Measurements from ENCODE around the gene IARS1.

- TF ChIP-seq POLR2AphosphoS5 (IDR thresholded peaks at IDR 0.05) (no peak), MXI1 (conservative IDR thresholded peaks at IDR 0.05; ENCODE audit: poor library complexity, severe bottlenecking) (no peak), TAF1 (IDR thresholded peaks at IDR 0.05; ENCODE audit: low read depth) (no peak), SMC3 (conservative IDR thresholded peaks at IDR 0.05; ENCODE audit: poor library complexity) (no peak), EP300 (conservative IDR thresholded peaks at IDR 0.05; ENCODE audit: poor library complexity, severe bottlenecking) (no peak)
- TF ChIP-seq, protein P1, sequence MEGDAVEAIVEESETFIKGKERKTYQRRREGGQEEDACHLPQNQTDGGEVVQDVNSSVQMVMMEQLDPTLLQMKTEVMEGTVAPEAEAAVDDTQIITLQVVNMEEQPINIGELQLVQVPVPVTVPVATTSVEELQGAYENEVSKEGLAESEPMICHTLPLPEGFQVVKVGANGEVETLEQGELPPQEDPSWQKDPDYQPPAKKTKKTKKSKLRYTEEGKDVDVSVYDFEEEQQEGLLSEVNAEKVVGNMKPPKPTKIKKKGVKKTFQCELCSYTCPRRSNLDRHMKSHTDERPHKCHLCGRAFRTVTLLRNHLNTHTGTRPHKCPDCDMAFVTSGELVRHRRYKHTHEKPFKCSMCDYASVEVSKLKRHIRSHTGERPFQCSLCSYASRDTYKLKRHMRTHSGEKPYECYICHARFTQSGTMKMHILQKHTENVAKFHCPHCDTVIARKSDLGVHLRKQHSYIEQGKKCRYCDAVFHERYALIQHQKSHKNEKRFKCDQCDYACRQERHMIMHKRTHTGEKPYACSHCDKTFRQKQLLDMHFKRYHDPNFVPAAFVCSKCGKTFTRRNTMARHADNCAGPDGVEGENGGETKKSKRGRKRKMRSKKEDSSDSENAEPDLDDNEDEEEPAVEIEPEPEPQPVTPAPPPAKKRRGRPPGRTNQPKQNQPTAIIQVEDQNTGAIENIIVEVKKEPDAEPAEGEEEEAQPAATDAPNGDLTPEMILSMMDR (IDR thresholded peaks at IDR 0.05; ENCODE audit: poor library complexity, severe bottlenecking), result no peak
Measured at GRCh38 chr9:92333282-92333634, 39.8 kb upstream of the IARS1 start.
